ENCODE results near the gene TNPO1. TPM values are rescaled to one million over a fixed set of nuclear protein-coding genes. Genes with fewer than 3 reads are reported as not detected.
A peak's percentile ranks its signal among the peaks of the same experiment; 100 is the strongest.

The TNPO1 gene
- total RNA-seq, 4 donors from 2014 or later: 73.1 to 241 (median 76.8) TPM

- Histone ChIP-seq H3K36me3 (no peaks in the 10 kb centered on the region), H3K27me3 (no peaks in the 10 kb centered on the region), H3K9me3 (no peaks in the 10 kb centered on the region), H3K4me1 (peaks cover 0 to 18% (median 0%) of the 10 kb centered on the region in 4 donors), H3K4me3 (peak overlapping the region; percentile 63 to 94 (median 88)), H3K27ac (peak overlapping the region; percentile 87 to 99 (median 92))
- peak in 2 of 3 donors; percentile 82 to 85 for DNase-seq
- TF ChIP-seq CTCF (IDR thresholded peaks at IDR 0.05): no peak
- TF ChIP-seq POLR2A (IDR thresholded peaks at IDR 0.05): no peak
Observed at GRCh38 chr5:72955143-72955767, 138.8 kb downstream of the TNPO1 start.

GRCh38 chr5:72955768-72956323 is 139.4 kb downstream of the TNPO1 start, which contains the start of gene FCHO2:
TSS of gene FCHO2 (plus strand) at chr5:72956041. CDS start at chr5:72956097, 56 bp downstream.
- Histone ChIP-seq H3K27ac (peak within 1 kb of the TSS; percentile 87 to 99 (median 92)), H3K4me1 (peaks cover 0 to 18% (median 0%) of the 10 kb centered on the region in 4 donors), H3K9me3 (no peaks in the 10 kb centered on the region), H3K27me3 (no peaks in the 10 kb centered on the region), H3K36me3 (no peaks in the 10 kb centered on the region), H3K4me3 (peak within 1 kb of the TSS; percentile 63 to 94 (median 88))
- TF ChIP-seq CTCF (IDR thresholded peaks at IDR 0.05) (peak; percentile 76 to 97 (median 94)), POLR2A (IDR thresholded peaks at IDR 0.05) (peak; percentile 64 to 75)
- peak; percentile 96 to 99 (median 99) for DNase-seq

- no peak for TF ChIP-seq POLR2A (IDR thresholded peaks at IDR 0.05)
- H3K36me3 ChIP-seq: no peaks in the 10 kb centered on the region
- H3K27me3 ChIP-seq: no peaks in the 10 kb centered on the region
- H3K27ac ChIP-seq: peak overlapping the region; percentile 87 to 99 (median 92)
- H3K9me3 ChIP-seq: no peaks in the 10 kb centered on the region
- peak overlapping the region; percentile 63 to 94 (median 88) for H3K4me3 ChIP-seq
- peaks cover 0 to 17% (median 0%) of the 10 kb centered on the region in 4 donors for H3K4me1 ChIP-seq
- DNase-seq: peak; percentile 54 to 73 (median 71)
Observed at GRCh38 chr5:72956324-72957140, 140.1 kb downstream of the TNPO1 start.

GRCh38 chr5:72957337-72957736 is 140.9 kb downstream of the TNPO1 start:
- peak overlapping the region in 3 of 4 donors; percentile 87 to 99 (median 97) for H3K27ac ChIP-seq
- H3K27me3 ChIP-seq: no peaks in the 10 kb centered on the region
- H3K4me3 ChIP-seq: peak overlapping the region in 2 of 4 donors; percentile 86 to 91
- DNase-seq: no peak
- H3K9me3 ChIP-seq: no peaks in the 10 kb centered on the region
- H3K36me3 ChIP-seq: no peaks in the 10 kb centered on the region
- TF ChIP-seq POLR2A (IDR thresholded peaks at IDR 0.05) (no peak), CTCF (IDR thresholded peaks at IDR 0.05) (no peak)
- peaks cover 0 to 14% (median 0%) of the 10 kb centered on the region in 4 donors for H3K4me1 ChIP-seq

- Histone ChIP-seq H3K27me3 (no peaks in the 10 kb centered on the region), H3K9me3 (no peaks in the 10 kb centered on the region), H3K4me3 (no peak overlapping the region), H3K36me3 (peaks cover 0 to 2% (median 0%) of the 10 kb centered on the region in 3 donors), H3K27ac (no peak overlapping the region), H3K4me1 (peaks cover 0 to 14% (median 0%) of the 10 kb centered on the region in 4 donors)
- TF ChIP-seq POLR2A (IDR thresholded peaks at IDR 0.05): no peak
- DNase-seq: no peak
Observed at GRCh38 chr5:72959257-72959656, 142.8 kb downstream of the TNPO1 start.

Small RNA genes within 50 kb of the gene (small RNA-seq; reads per million reads assigned to genes)
- gene MIR4804 (0 reads per million in 2 donors), gene RF00019 (0 reads per million in 2 donors)

Other genes with a start within 250 kb of the TNPO1 start
- 10 to 100 TPM; 20.2 to 38.0 (median 28.3) TPM for gene FCHO2, start 139.4 kb downstream of the TNPO1 start, total RNA-seq